HEK293 (cell line): ENCODE data around the gene CNEP1R1.

Experiments used
- CTCF ChIA-PET: fragments of 350-600 bp; formaldehyde crosslinking; extraction: SDS; loops from one replicate; lab custom pipeline; 2021; ENCODE audit warnings: antibody characterized with exemption; lab: Yijun Ruan, JAX
- POLR2A ChIA-PET: fragments of 300-600 bp; formaldehyde crosslinking; extraction: SDS; loops from one replicate; lab custom pipeline; 2020; ENCODE audit warnings: antibody characterized with exemption, inconsistent platforms; lab: Yijun Ruan, JAX
- H3K27ac ChIP-seq: fragments of 200-500 bp; sonication (Bioruptor generic); 2 replicates; pipeline ENCODE4 v1.5.1; 2014; ENCODE audit warnings: low read depth, low read length, control low read depth, inconsistent platforms; ENCODE audit errors: extremely low read depth
- H3K36me3 ChIP-seq, 2 experiments: fragments of 200-500 bp in 1 of 2; sonication (Bioruptor generic) in 1 of 2; 1 replicate in 1 of 2; 2 replicates in 1 of 2; pipeline ENCODE4 v1.5.1; 2014 to 2017; ENCODE audit warnings: inconsistent platforms in 2 of 2, low read length in 2 of 2; ENCODE audit not compliant: control insufficient read depth in 2 of 2, insufficient read depth in 1 of 2
- H3K4me1 ChIP-seq: fragments of 200-500 bp; sonication (Bioruptor generic); 2 replicates; pipeline ENCODE4 v1.5.1; 2014; ENCODE audit warnings: mild to moderate bottlenecking, low read length, inconsistent platforms; ENCODE audit not compliant: control insufficient read depth, insufficient read depth
- H3K4me3 ChIP-seq: 2 replicates; pipeline ENCODE4 v1.5.1; 2011; ENCODE audit warnings: low read depth, mild to moderate bottlenecking, control low read depth, low read length, moderate library complexity
- H3K9me3 ChIP-seq: fragments of 200-500 bp; sonication (Bioruptor generic); 2 replicates; pipeline ENCODE4 v1.5.1; 2014; ENCODE audit warnings: low read depth, low read length, inconsistent platforms; ENCODE audit not compliant: control insufficient read depth, insufficient read depth
- ATF2 ChIP-seq: fragments of 450-650 bp; formaldehyde crosslinking; IDR thresholded peaks from 2 replicates; pipeline ENCODE4 v1.5.1; 2016; ENCODE audit warnings: missing biosample characterization, missing genetic modification characterization, low read depth
- PRDM2 ChIP-seq: fragments of 450-650 bp; formaldehyde crosslinking; IDR thresholded peaks from 2 replicates; pipeline ENCODE4 v1.5.1; 2016; ENCODE audit warnings: missing biosample characterization, missing genetic modification characterization, borderline replicate concordance
- REPIN1 ChIP-seq: fragments of 450-650 bp; formaldehyde crosslinking; IDR thresholded peaks from 2 replicates; pipeline ENCODE4 v1.5.1; 2017; ENCODE audit warnings: missing biosample characterization, missing genetic modification characterization, low read depth
- ZBTB44 ChIP-seq: fragments of 450-650 bp; IDR thresholded peaks from 2 replicates; pipeline ENCODE4 v1.5.1; 2018; ENCODE audit warnings: missing biosample characterization, mild to moderate bottlenecking, missing genetic modification characterization
- ZNF146 ChIP-seq: fragments of 450-650 bp; formaldehyde crosslinking; IDR thresholded peaks from 2 replicates; pipeline ENCODE4 v1.5.1; 2016; ENCODE audit warnings: missing biosample characterization, missing genetic modification characterization
- ZNF214 ChIP-seq: fragments of 450-650 bp; formaldehyde crosslinking; IDR thresholded peaks from 2 replicates; pipeline ENCODE4 v1.5.1; 2017; ENCODE audit warnings: missing biosample characterization, mild to moderate bottlenecking, missing genetic modification characterization, borderline replicate concordance
- ZNF239 ChIP-seq: fragments of 450-650 bp; formaldehyde crosslinking; IDR thresholded peaks from 2 replicates; pipeline ENCODE4 v1.5.1; 2016; ENCODE audit warnings: missing biosample characterization, missing genetic modification characterization
- ZNF248 ChIP-seq: fragments of 450-650 bp; formaldehyde crosslinking; IDR thresholded peaks from 2 replicates; pipeline ENCODE4 v1.5.1; 2017; ENCODE audit warnings: missing biosample characterization, missing genetic modification characterization
- ZNF302 ChIP-seq: fragments of 450-650 bp; formaldehyde crosslinking; IDR thresholded peaks from 2 replicates; pipeline ENCODE4 v1.5.1; 2016; ENCODE audit warnings: missing biosample characterization, missing genetic modification characterization, low read depth
- ZNF391 ChIP-seq: fragments of 450-650 bp; formaldehyde crosslinking; IDR thresholded peaks from 2 replicates; pipeline ENCODE4 v1.5.1; 2016; ENCODE audit warnings: low read depth, missing biosample characterization, missing genetic modification characterization, borderline replicate concordance
- ZNF426 ChIP-seq: fragments of 450-650 bp; formaldehyde crosslinking; IDR thresholded peaks from 2 replicates; pipeline ENCODE4 v1.5.1; 2017; ENCODE audit warnings: missing biosample characterization, missing genetic modification characterization, mild to moderate bottlenecking, inconsistent platforms, moderate library complexity
- ZNF433 ChIP-seq: fragments of 450-650 bp; formaldehyde crosslinking; IDR thresholded peaks from 2 replicates; pipeline ENCODE4 v1.5.1; 2016; ENCODE audit warnings: missing biosample characterization, missing genetic modification characterization, low read depth
- ZNF48 ChIP-seq: fragments of 450-650 bp; formaldehyde crosslinking; IDR thresholded peaks from 2 replicates; pipeline ENCODE4 v1.5.1; 2016; ENCODE audit warnings: missing biosample characterization, missing genetic modification characterization
- ZNF488 ChIP-seq: fragments of 450-650 bp; formaldehyde crosslinking; IDR thresholded peaks from 2 replicates; pipeline ENCODE4 v1.5.1; 2016; ENCODE audit warnings: missing biosample characterization, missing genetic modification characterization
- ZNF645 ChIP-seq: fragments of 450-650 bp; formaldehyde crosslinking; IDR thresholded peaks from 2 replicates; pipeline ENCODE4; 2016; ENCODE audit warnings: missing biosample characterization, missing genetic modification characterization
- ZNF660 ChIP-seq: fragments of 450-650 bp; IDR thresholded peaks from 2 replicates; pipeline ENCODE4 v1.5.1; 2018; ENCODE audit warnings: missing biosample characterization, mild to moderate bottlenecking, missing genetic modification characterization
- ZNF837 ChIP-seq: fragments of 450-650 bp; formaldehyde crosslinking; IDR thresholded peaks from 2 replicates; pipeline ENCODE4 v1.5.1; 2016; ENCODE audit warnings: missing biosample characterization, missing genetic modification characterization
- TF ChIP-seq, protein P1 (sequence below): fragments of 450-650 bp; formaldehyde crosslinking; IDR thresholded peaks from 2 replicates; pipeline ENCODE4 v1.5.1; 2016; ENCODE audit warnings: missing biosample characterization, missing genetic modification characterization

Gene CNEP1R1

DNA sequence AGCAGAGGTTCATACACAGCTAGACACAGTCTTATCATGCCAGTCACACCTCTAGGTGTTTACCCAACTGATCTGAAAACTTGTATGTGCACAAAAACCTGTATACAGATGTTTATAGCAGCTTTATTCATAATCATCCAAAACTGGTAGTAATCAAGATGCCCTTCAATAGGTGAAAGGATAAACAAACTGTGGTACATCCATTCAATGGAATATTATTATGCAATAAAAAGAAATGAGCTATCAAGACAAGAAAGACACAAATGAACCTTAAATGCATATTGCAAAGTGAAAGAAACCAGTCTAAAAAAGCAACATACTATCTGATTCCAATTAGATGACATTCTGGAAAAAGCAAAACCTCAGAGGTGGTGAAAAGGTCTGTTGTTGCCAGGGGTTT, 47.6 kb upstream of the CNEP1R1 start:
- Histone ChIP-seq H3K27ac (no peak overlapping the region), H3K4me3 (no peak overlapping the region), H3K4me1 (no peaks in the 10 kb centered on the region), H3K36me3 (no peaks in the 10 kb centered on the region), H3K9me3 (no peaks in the 10 kb centered on the region)
- TF ChIP-seq ZNF146 (0 out of 2 replicates have a peak, but pooled peaks have one; percentile 23), ZNF426 (tag by site-specific recombination) (no peak)
- TF ChIP-seq, protein P1, sequence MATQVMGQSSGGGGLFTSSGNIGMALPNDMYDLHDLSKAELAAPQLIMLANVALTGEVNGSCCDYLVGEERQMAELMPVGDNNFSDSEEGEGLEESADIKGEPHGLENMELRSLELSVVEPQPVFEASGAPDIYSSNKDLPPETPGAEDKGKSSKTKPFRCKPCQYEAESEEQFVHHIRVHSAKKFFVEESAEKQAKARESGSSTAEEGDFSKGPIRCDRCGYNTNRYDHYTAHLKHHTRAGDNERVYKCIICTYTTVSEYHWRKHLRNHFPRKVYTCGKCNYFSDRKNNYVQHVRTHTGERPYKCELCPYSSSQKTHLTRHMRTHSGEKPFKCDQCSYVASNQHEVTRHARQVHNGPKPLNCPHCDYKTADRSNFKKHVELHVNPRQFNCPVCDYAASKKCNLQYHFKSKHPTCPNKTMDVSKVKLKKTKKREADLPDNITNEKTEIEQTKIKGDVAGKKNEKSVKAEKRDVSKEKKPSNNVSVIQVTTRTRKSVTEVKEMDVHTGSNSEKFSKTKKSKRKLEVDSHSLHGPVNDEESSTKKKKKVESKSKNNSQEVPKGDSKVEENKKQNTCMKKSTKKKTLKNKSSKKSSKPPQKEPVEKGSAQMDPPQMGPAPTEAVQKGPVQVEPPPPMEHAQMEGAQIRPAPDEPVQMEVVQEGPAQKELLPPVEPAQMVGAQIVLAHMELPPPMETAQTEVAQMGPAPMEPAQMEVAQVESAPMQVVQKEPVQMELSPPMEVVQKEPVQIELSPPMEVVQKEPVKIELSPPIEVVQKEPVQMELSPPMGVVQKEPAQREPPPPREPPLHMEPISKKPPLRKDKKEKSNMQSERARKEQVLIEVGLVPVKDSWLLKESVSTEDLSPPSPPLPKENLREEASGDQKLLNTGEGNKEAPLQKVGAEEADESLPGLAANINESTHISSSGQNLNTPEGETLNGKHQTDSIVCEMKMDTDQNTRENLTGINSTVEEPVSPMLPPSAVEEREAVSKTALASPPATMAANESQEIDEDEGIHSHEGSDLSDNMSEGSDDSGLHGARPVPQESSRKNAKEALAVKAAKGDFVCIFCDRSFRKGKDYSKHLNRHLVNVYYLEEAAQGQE (tag by site-specific recombination), result no peak
- ChIA-PET POLR2A (no interaction called here), CTCF (interaction anchor here (0.6 to 0.8 kb wide), 2 partner anchors 20 to 533 kb away, joined by 3 to 4 read pairs; no protein-coding TSS in a partner anchor)

DNA sequence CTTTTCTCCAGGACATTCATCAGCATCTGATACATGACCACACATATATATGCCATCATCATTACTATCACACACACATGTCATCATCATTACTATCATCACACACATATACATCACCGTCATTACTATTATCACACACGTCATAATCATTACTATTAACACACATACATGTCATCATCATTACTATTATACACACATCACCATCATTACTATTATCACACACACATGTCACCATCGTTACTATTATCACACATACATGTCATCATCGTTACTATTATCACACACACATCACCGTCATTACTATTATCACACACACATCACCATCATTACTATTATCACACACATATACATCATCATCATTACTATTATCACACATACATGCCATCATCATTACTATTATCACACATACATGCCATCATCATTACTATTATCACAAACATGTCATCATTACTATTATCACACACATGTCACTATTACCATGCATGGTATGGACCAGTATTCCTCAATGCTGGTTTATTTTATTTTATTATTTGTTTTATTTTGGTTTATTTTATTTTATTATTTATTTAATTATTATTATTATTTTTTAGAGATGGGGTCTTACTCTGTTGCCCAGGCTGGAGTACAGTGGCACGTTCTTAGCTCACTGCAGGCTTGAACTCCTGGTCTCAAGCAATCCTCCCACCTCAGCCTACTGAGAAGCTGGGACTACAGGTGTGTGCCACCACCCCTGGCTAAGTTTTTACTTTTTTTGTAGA, 46.3 kb upstream of the CNEP1R1 start:
- Histone ChIP-seq H3K4me3 (no peak overlapping the region), H3K27ac (no peak overlapping the region), H3K36me3 (no peaks in the 10 kb centered on the region), H3K4me1 (no peaks in the 10 kb centered on the region), H3K9me3 (no peaks in the 10 kb centered on the region)
- CTCF ChIA-PET, result interaction anchor here (1.7 kb wide), 1 partner anchor 21 kb away, joined by 7 read pairs; no protein-coding TSS in a partner anchor
- POLR2A ChIA-PET, result no interaction called here
- TF ChIP-seq ZNF48 (tag by site-specific recombination), result no peak
- TF ChIP-seq ZNF488 (tag by site-specific recombination), result no peak
- TF ChIP-seq ATF2, result peak; percentile 89
- TF ChIP-seq ZNF837 (tag by site-specific recombination), result no peak
- 0 out of 2 replicates have a peak, but pooled peaks have one; percentile 33 for TF ChIP-seq REPIN1 (tag by site-specific recombination)
- TF ChIP-seq ZNF660 (tag by site-specific recombination), result no peak
- TF ChIP-seq ZNF391, result no peak
- no peak for TF ChIP-seq ZNF645 (tag by site-specific recombination)
- TF ChIP-seq ZNF433, result no peak
- TF ChIP-seq ZNF239 (tag by site-specific recombination), result peak; percentile 10; the same call in 1 of the 2 replicates
- 0 out of 2 replicates have a peak, but pooled peaks have one; percentile 10 for TF ChIP-seq ZNF248 (tag by site-specific recombination)
- no peak for TF ChIP-seq ZNF302 (tag by site-specific recombination)
- TF ChIP-seq ZNF214, result no peak
- no peak for TF ChIP-seq ZBTB44
- no peak for TF ChIP-seq PRDM2 (tag by site-specific recombination)
